DOHH2 (cell line): ENCODE data around the gene SESTD1.

Experiments used
- H3F3A ChIP-seq: fragments of 200-600 bp; sonication (generic), shearing (Covaris generic); 2 replicates; pipeline ENCODE4 v1.6.0; 2016; ENCODE audit warnings: antibody characterized with exemption, mild to moderate bottlenecking; ENCODE audit not compliant: control insufficient read depth, insufficient read depth
- H3K27ac ChIP-seq: fragments of 200-600 bp; sonication (generic); 2 replicates; pipeline ENCODE4 v1.5.1; 2014; ENCODE audit warnings: low read depth, mild to moderate bottlenecking, low read length, moderate library complexity
- H3K27me3 ChIP-seq: fragments of 200-600 bp; sonication (generic); 2 replicates; pipeline ENCODE4 v1.6.1; 2014; ENCODE audit warnings: mild to moderate bottlenecking, low read length, mixed read lengths; ENCODE audit not compliant: control insufficient read depth
- H3K36me3 ChIP-seq: fragments of 200-600 bp; sonication (generic); 2 replicates; pipeline ENCODE4 v1.6.1; 2014; ENCODE audit warnings: mild to moderate bottlenecking, low read length, moderate library complexity, mixed read lengths; ENCODE audit not compliant: control insufficient read depth
- H3K4me1 ChIP-seq: fragments of 200-600 bp; sonication (generic); 2 replicates; pipeline ENCODE4 v1.6.1; 2014; ENCODE audit warnings: mild to moderate bottlenecking, low read length, mixed read lengths; ENCODE audit not compliant: control insufficient read depth
- H3K4me2 ChIP-seq: fragments of 200-600 bp; sonication (generic); 2 replicates; pipeline ENCODE4 v1.6.0; 2014; ENCODE audit warnings: mild to moderate bottlenecking, low read length, moderate library complexity
- H3K4me3 ChIP-seq: fragments of 200-600 bp; sonication (generic); 2 replicates; pipeline ENCODE4 v1.5.1; 2014; ENCODE audit warnings: mild to moderate bottlenecking, low read length, mixed read lengths
- H3K79me2 ChIP-seq: fragments of 200-600 bp; sonication (generic); 2 replicates; pipeline ENCODE4 v1.6.1; 2014; ENCODE audit warnings: mild to moderate bottlenecking, low read length, mixed read lengths; ENCODE audit not compliant: control insufficient read depth
- H3K9me2 ChIP-seq: fragments of 200-600 bp; sonication (generic); replicated peaks from 2 replicates; pipeline ENCODE4 v1.6.1; 2014; ENCODE audit warnings: mild to moderate bottlenecking, low read length, mixed read lengths; ENCODE audit not compliant: control insufficient read depth
- H3K9me3 ChIP-seq: fragments of 200-600 bp; sonication (generic); 2 replicates; pipeline ENCODE4 v1.6.1; 2014; ENCODE audit warnings: antibody characterized with exemption, low read length, mixed read lengths; ENCODE audit not compliant: control insufficient read depth, insufficient read depth
- H4K20me1 ChIP-seq: fragments of 200-600 bp; sonication (generic); 2 replicates; pipeline ENCODE4 v1.6.0; 2014; ENCODE audit warnings: low read depth, mild to moderate bottlenecking, antibody characterized with exemption, low read length, moderate library complexity; ENCODE audit not compliant: control insufficient read depth, insufficient read depth
- EZH2phosphoT487 ChIP-seq: fragments of 200-600 bp; sonication (generic); IDR thresholded peaks from 2 replicates; pipeline ENCODE4 v1.6.1; 2017; ENCODE audit warnings: borderline replicate concordance, mild to moderate bottlenecking, antibody characterized with exemption, low read length, moderate library complexity, mixed read lengths
- TF ChIP-seq, protein P1 (sequence below): fragments of 200-600 bp; sonication (generic); IDR thresholded peaks from one replicate; pipeline ENCODE4 v1.5.1; 2014; ENCODE audit warnings: antibody characterized with exemption, mild to moderate bottlenecking, low read depth, low read length; ENCODE audit not compliant: poor library complexity, severe bottlenecking

SESTD1 gene

GRCh38 chr2:179268277-179268925 lies 3.8 kb upstream of the SESTD1 start:
- Histone ChIP-seq H3K27me3 (peaks cover 7% of the 10 kb centered on the region), H3K4me1 (peaks cover 9% of the 10 kb centered on the region), H3K4me3 (no peak overlapping the region), H3K9me3 (no peaks in the 10 kb centered on the region), H3K36me3 (no peaks in the 10 kb centered on the region), H4K20me1 (no peaks in the 10 kb centered on the region), H3F3A (peaks cover 7% of the 10 kb centered on the region), H3K27ac (no peak overlapping the region), H3K9me2 (no peaks in the 10 kb centered on the region), H3K4me2 (no peak overlapping the region), H3K79me2 (peaks cover 3% of the 10 kb centered on the region)
- no peak for TF ChIP-seq EZH2phosphoT487
- TF ChIP-seq, protein P1, sequence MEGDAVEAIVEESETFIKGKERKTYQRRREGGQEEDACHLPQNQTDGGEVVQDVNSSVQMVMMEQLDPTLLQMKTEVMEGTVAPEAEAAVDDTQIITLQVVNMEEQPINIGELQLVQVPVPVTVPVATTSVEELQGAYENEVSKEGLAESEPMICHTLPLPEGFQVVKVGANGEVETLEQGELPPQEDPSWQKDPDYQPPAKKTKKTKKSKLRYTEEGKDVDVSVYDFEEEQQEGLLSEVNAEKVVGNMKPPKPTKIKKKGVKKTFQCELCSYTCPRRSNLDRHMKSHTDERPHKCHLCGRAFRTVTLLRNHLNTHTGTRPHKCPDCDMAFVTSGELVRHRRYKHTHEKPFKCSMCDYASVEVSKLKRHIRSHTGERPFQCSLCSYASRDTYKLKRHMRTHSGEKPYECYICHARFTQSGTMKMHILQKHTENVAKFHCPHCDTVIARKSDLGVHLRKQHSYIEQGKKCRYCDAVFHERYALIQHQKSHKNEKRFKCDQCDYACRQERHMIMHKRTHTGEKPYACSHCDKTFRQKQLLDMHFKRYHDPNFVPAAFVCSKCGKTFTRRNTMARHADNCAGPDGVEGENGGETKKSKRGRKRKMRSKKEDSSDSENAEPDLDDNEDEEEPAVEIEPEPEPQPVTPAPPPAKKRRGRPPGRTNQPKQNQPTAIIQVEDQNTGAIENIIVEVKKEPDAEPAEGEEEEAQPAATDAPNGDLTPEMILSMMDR, result no peak

DNA sequence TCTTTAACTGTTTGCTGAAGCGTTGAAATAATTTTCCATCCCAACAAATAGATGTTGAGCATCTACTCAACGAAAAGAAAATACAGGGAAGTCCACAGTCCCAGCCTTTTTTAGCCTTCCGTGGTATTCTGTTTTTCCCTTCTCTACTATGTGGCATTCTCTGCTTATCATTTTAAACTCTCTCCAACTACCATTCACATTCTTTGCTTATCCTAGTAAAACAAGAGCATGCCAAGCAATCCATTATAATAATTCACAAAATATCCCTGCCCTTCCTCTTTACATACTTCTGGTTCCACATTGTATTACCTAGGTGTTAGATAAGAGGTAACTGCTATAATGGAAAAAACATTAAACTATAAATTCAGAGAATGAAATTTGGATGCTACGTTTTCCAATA lies 1.6 kb upstream of the SESTD1 start:
- Histone ChIP-seq H3K27me3 (peaks cover 7% of the 10 kb centered on the region), H3K79me2 (peaks cover 23% of the 10 kb centered on the region), H3K9me2 (no peaks in the 10 kb centered on the region), H3K4me3 (no peak overlapping the region), H4K20me1 (no peaks in the 10 kb centered on the region), H3K9me3 (peaks cover 8% of the 10 kb centered on the region), H3F3A (peaks cover 7% of the 10 kb centered on the region), H3K36me3 (peaks cover 5% of the 10 kb centered on the region; the same call in 1 of the 2 replicates), H3K4me1 (peaks cover 17% of the 10 kb centered on the region), H3K27ac (no peak overlapping the region), H3K4me2 (no peak overlapping the region)
- TF ChIP-seq, protein P1, result no peak
- no peak for TF ChIP-seq EZH2phosphoT487

- H3K9me2 ChIP-seq, result no peaks in the 10 kb centered on the region
- peaks cover 17% of the 10 kb centered on the region for H3K4me1 ChIP-seq
- no peak overlapping the region for H3K27ac ChIP-seq
- H3K36me3 ChIP-seq, result peaks cover 5% of the 10 kb centered on the region; the same call in 1 of the 2 replicates
- TF ChIP-seq, protein P1, result no peak
- no peak for TF ChIP-seq EZH2phosphoT487
- peaks cover 31% of the 10 kb centered on the region for H3K79me2 ChIP-seq
- H3K27me3 ChIP-seq, result peaks cover 7% of the 10 kb centered on the region
- peaks cover 10% of the 10 kb centered on the region for H3K9me3 ChIP-seq
- peak overlapping the region; percentile 90 for H3K4me3 ChIP-seq
- peaks cover 7% of the 10 kb centered on the region for H3F3A ChIP-seq
- no peaks in the 10 kb centered on the region for H4K20me1 ChIP-seq
- H3K4me2 ChIP-seq, result peak overlapping the region; percentile 95
Observed at GRCh38 chr2:179265082-179265510, 464 bp upstream of the SESTD1 start.
